ENCODE data around the gene RASSF4.
A peak's percentile ranks its signal among the peaks of the same experiment; 100 is the strongest.

Gene RASSF4

GRCh38 chr10:44962870-44963738 lies 3.5 kb downstream of the RASSF4 start:
- no peak overlapping the region for H3K4me3 ChIP-seq (ENCODE audit: low read depth, low read length)
- in situ Hi-C loops (cut with HindIII; ENCODE audit: low sequenced_read_pairs): loop anchor here (5.0 kb wide), 1 partner anchor 39 kb away; the partner anchor contains the start of gene ZNF22
- TF ChIP-seq CTCF (IDR thresholded peaks at IDR 0.05; ENCODE audit: low read depth, low read length, missing control alignments): peak; percentile 29
- DNase-seq (ENCODE audit: low read depth): no peak

GRCh38 chr10:44963772-44964633 lies 4.4 kb downstream of the RASSF4 start:
- TF ChIP-seq CTCF (IDR thresholded peaks at IDR 0.05; ENCODE audit: low read depth, low read length, missing control alignments): no peak
- H3K4me3 ChIP-seq (ENCODE audit: low read depth, low read length): no peak overlapping the region
- no peak for DNase-seq (ENCODE audit: low read depth)
- in situ Hi-C loops (cut with HindIII; ENCODE audit: low sequenced_read_pairs): loop anchor here (5.0 kb wide), 1 partner anchor 38 kb away; the partner anchor contains the start of gene ZNF22

- no peak for TF ChIP-seq CTCF (IDR thresholded peaks at IDR 0.05; ENCODE audit: low read depth, low read length, missing control alignments)
- no peak for DNase-seq (ENCODE audit: low read depth)
- no peak overlapping the region for H3K4me3 ChIP-seq (ENCODE audit: low read depth, low read length)
- in situ Hi-C loops (cut with HindIII; ENCODE audit: low sequenced_read_pairs): no loop called here
Observed at GRCh38 chr10:44965104-44965503, 5.5 kb downstream of the RASSF4 start.

- H3K4me3 ChIP-seq (ENCODE audit: low read depth, low read length): no peak overlapping the region
- TF ChIP-seq CTCF (IDR thresholded peaks at IDR 0.05; ENCODE audit: low read depth, low read length, missing control alignments): no peak
- in situ Hi-C loops (cut with HindIII; ENCODE audit: low sequenced_read_pairs): no loop called here
- no peak for DNase-seq (ENCODE audit: low read depth)
Observed at GRCh38 chr10:44965651-44966097, 6.1 kb downstream of the RASSF4 start.

- in situ Hi-C loops (cut with HindIII; ENCODE audit: low sequenced_read_pairs): no loop called here
- no peak overlapping the region for H3K4me3 ChIP-seq (ENCODE audit: low read depth, low read length)
- DNase-seq (ENCODE audit: low read depth): no peak
- TF ChIP-seq CTCF (IDR thresholded peaks at IDR 0.05; ENCODE audit: low read depth, low read length, missing control alignments): no peak
Observed at GRCh38 chr10:44966129-44966815, 6.7 kb downstream of the RASSF4 start.
